ENCODE measurements around the gene INMT. TPM values are rescaled to one million over a fixed set of nuclear protein-coding genes. Genes with fewer than 3 reads are reported as not detected.

INMT gene
- total RNA-seq, 3 donors from 2014 or later, result 1.6 to 7.5 (median 7.2) TPM

DNA sequence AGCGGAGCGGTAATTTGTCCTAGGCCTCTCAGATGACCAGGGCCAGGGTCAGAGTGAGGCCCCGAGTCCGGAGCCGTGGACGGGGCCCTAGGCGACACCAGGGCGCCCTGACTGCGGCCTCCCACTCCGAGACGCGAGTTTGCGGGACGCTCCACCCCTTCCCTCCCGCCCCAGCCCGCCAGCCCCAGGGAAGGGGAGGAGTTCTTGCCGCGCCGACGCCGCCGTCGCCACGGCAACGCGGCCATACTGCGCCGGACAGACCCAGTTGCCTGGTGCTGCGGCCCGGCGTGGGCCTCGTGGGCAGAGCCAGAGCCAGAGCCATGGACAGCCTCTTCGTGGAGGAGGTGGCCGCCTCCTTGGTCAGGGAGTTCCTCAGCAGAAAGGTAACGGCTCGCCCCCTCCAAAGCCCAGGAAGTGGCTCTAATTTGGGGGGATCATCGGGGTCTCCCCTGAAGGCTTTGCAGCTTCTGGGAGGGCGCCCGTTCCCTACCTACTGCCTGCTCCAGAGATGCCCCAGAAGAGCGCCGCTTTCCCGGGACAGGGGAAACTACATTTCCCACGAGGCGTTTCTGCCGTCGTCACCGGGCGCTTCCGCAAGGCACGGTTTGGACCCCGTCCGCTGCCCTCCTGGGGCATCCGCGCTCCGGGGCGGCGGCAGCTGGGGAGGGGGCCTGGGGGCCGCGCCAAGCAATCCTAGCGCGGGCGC is 19.4 kb downstream of the INMT start, which contains the start of gene MINDY4:
Gene MINDY4 (plus strand): TSS at position 244 of the 706 bp plus-strand sequence. CDS start 77 bp downstream, at position 321.
- intact Hi-C loops (cut with DNase I, micrococcal nuclease), result no loop called here
- H3K36me3 ChIP-seq (ENCODE audit: low read depth), result no peaks in the 10 kb centered on the region
- no peaks in the 10 kb centered on the region for H3K4me1 ChIP-seq (ENCODE audit: low read depth)
- TF ChIP-seq, protein P1, sequence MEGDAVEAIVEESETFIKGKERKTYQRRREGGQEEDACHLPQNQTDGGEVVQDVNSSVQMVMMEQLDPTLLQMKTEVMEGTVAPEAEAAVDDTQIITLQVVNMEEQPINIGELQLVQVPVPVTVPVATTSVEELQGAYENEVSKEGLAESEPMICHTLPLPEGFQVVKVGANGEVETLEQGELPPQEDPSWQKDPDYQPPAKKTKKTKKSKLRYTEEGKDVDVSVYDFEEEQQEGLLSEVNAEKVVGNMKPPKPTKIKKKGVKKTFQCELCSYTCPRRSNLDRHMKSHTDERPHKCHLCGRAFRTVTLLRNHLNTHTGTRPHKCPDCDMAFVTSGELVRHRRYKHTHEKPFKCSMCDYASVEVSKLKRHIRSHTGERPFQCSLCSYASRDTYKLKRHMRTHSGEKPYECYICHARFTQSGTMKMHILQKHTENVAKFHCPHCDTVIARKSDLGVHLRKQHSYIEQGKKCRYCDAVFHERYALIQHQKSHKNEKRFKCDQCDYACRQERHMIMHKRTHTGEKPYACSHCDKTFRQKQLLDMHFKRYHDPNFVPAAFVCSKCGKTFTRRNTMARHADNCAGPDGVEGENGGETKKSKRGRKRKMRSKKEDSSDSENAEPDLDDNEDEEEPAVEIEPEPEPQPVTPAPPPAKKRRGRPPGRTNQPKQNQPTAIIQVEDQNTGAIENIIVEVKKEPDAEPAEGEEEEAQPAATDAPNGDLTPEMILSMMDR (IDR thresholded peaks at IDR 0.05), result no peak
- DNase-seq (peak; percentile 77 to 88 (median 88)), ATAC-seq (peak; percentile 95)
- peak within 1 kb of the TSS; percentile 57 for H3K4me3 ChIP-seq
- no peaks in the 10 kb centered on the region for H3K9me3 ChIP-seq

DNA sequence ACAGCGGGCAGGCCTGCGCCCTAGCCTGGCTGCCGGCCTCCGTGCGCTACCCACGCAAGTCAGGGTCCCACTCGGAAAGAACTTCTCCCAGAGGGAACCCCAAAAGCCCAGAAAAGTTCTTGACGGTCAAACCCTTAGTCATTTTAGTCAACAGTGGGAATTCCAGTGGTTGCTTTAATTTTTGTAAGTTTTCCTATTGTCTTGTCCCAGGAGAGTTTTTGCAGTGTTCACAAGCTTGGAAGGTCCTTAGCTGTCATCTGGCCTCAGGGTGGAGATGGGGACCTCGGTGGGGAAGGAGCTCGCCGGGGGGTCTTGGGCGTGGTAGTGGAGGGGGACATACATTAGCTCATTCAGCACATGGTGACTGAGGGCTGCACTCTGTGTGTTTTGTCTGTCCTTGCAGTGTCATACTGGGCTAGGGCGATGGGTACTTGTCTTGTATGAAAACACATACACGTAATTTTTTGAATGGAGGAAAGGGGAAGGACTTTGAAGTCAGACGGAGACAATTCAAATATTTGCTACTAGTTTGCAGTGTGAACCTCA is 20.0 kb downstream of the INMT start:
- Histone ChIP-seq H3K9me3 (no peaks in the 10 kb centered on the region), H3K4me1 (ENCODE audit: low read depth) (no peaks in the 10 kb centered on the region), H3K36me3 (ENCODE audit: low read depth) (no peaks in the 10 kb centered on the region), H3K4me3 (peak overlapping the region; percentile 57)
- DNase-seq (no peak), ATAC-seq (peak; percentile 12)
- TF ChIP-seq, protein P1 (IDR thresholded peaks at IDR 0.05), result no peak
- intact Hi-C loops (cut with DNase I, micrococcal nuclease), result no loop called here

DNA sequence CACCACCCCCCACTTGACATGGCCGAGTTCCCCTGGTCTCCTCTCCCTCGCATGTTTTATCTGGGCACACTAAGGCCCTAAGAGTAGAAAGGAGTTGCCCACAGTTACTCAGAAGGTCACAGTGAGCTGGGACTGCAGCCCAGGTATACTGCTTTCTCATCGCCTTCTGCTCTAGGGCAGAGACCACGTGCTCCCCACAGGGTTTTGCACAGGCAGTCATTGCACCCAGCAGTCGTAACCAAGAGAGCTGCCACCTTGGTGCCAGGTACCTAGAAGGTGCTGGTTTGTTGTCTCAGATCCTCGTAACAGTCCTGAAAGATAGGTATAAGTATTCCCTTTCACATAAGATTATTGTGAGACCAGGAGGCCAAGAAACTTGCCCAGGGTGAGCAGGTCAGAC is 21.0 kb downstream of the INMT start:
- Histone ChIP-seq H3K4me1 (ENCODE audit: low read depth) (no peaks in the 10 kb centered on the region), H3K4me3 (no peak overlapping the region), H3K36me3 (ENCODE audit: low read depth) (no peaks in the 10 kb centered on the region), H3K9me3 (no peaks in the 10 kb centered on the region)
- TF ChIP-seq, protein P1 (IDR thresholded peaks at IDR 0.05), result no peak
- no peak for ATAC-seq
- no peak for DNase-seq
- intact Hi-C loops (cut with DNase I, micrococcal nuclease), result no loop called here

DNA sequence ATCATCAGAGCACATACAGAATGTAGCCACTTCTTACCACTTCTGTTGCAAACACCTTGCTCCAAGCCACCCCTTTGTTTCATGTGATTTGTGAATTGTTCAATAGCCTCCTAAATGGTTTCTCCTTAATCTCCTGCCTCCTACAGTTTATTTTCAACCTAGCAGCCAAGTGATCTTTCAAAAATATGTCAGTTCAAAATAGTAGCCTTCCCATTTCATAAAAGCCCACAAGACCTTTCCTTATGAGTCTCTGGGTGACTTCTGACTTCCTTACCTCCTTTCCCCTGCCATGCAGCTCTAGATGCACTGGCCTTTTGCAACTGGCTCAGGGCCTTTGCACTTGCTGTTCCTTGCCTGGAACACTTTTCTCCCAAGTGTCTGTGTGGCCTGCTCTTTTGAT is 24.1 kb downstream of the INMT start:
- DNase-seq (no peak), ATAC-seq (no peak)
- Histone ChIP-seq H3K36me3 (ENCODE audit: low read depth) (no peaks in the 10 kb centered on the region), H3K9me3 (no peaks in the 10 kb centered on the region), H3K4me3 (no peak overlapping the region), H3K4me1 (ENCODE audit: low read depth) (no peaks in the 10 kb centered on the region)
- intact Hi-C loops (cut with DNase I, micrococcal nuclease), result no loop called here
- TF ChIP-seq, protein P1 (IDR thresholded peaks at IDR 0.05), result no peak

DNA sequence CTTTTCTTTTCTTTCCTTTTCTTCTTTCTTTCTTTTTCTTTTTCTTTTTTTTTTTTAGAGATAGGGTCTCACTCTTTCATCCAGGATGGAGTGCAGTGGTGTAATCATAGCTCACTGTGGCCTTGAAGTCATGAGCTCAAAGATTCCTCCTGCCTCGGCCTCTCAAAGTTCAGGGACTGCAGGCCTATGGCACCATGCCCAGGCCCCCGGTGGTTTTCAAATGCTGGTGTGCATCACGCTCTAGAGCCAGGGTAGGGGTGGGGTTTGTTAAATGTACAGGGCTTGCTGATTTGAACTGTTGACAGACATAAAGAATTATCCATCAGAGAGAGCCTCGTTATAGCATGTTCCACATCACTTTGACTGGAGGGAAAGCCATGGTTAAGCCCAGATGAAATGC is 25.0 kb downstream of the INMT start:
- Histone ChIP-seq H3K9me3 (no peaks in the 10 kb centered on the region), H3K4me1 (ENCODE audit: low read depth) (no peaks in the 10 kb centered on the region), H3K4me3 (no peak overlapping the region), H3K36me3 (ENCODE audit: low read depth) (no peaks in the 10 kb centered on the region)
- intact Hi-C loops (cut with DNase I, micrococcal nuclease), result no loop called here
- TF ChIP-seq, protein P1 (IDR thresholded peaks at IDR 0.05), result no peak
- no peak for ATAC-seq
- DNase-seq, result no peak
